Endodermal cell (in vitro differentiated cells): ENCODE results near the gene UTP15. TPM values are rescaled to one million over a fixed set of nuclear protein-coding genes. Genes with fewer than 3 reads are reported as not detected.

Experiments
- DNase-seq: peaks from one replicate; pipeline ENCODE4 v3.0.0-alpha.2; 2017
- H3K27ac ChIP-seq: 2 replicates; pipeline ENCODE4 v1.5.1; 2013; ENCODE audit warnings: mild to moderate bottlenecking, low read depth, low read length, moderate library complexity
- H3K27me3 ChIP-seq: 2 replicates; pipeline ENCODE4 v1.6.1; 2013; ENCODE audit warnings: mild to moderate bottlenecking, low read length, moderate library complexity; ENCODE audit not compliant: insufficient read depth, control insufficient read depth, poor library complexity, severe bottlenecking
- H3K36me3 ChIP-seq: 2 replicates; pipeline ENCODE4 v1.7.0; 2013; ENCODE audit warnings: mild to moderate bottlenecking, low read length, moderate library complexity; ENCODE audit not compliant: control insufficient read depth, insufficient read depth
- H3K4me1 ChIP-seq: one replicate; pipeline ENCODE4 v1.7.0; 2013; ENCODE audit warnings: low read length; ENCODE audit not compliant: control insufficient read depth, insufficient read depth
- H3K4me3 ChIP-seq: 2 replicates; pipeline ENCODE4 v1.5.1; 2013; ENCODE audit warnings: mild to moderate bottlenecking, low read length, moderate library complexity
- H3K9ac ChIP-seq: 2 replicates; pipeline ENCODE4 v1.6.1; 2013; ENCODE audit warnings: mild to moderate bottlenecking, low read length, moderate library complexity; ENCODE audit not compliant: poor library complexity, severe bottlenecking; ENCODE audit errors: extremely low read depth
- H3K9me3 ChIP-seq: 2 replicates; pipeline ENCODE4 v1.6.1; 2013; ENCODE audit warnings: mild to moderate bottlenecking, low read length, moderate library complexity; ENCODE audit not compliant: control insufficient read depth
- H3K27ac Mint-ChIP-seq: 2 replicates; pipeline ENCODE4 v1.8.0; 2020; ENCODE audit warnings: mixed read lengths
- H3K27me3 Mint-ChIP-seq: 2 replicates; pipeline ENCODE4 v1.8.0; 2021; ENCODE audit warnings: mild to moderate bottlenecking, mixed read lengths; ENCODE audit not compliant: insufficient read depth
- H3K36me3 Mint-ChIP-seq: 2 replicates; pipeline ENCODE4 v1.8.0; 2020; ENCODE audit warnings: low read depth, mixed read lengths
- H3K4me1 Mint-ChIP-seq: 2 replicates; pipeline ENCODE4 v1.8.0; 2020; ENCODE audit warnings: mixed read lengths
- H3K4me3 Mint-ChIP-seq: 2 replicates; pipeline ENCODE4 v1.8.0; 2020; ENCODE audit warnings: mild to moderate bottlenecking, moderate library complexity, mixed read lengths
- H3K9me3 Mint-ChIP-seq: 2 replicates; pipeline ENCODE4 v1.8.0; 2020; ENCODE audit warnings: mild to moderate bottlenecking, mixed read lengths
- CTCF ChIP-seq: fragments of 200-600 bp; sonication (generic); conservative IDR thresholded peaks from 2 replicates; pipeline ENCODE4 v1.5.0; 2021; ENCODE audit warnings: antibody characterized with exemption, mild to moderate bottlenecking
- WGBS, 2 experiments: methylation state at CpG; one replicate each; pipeline versions ENCODE4 v1.1.5 to v1.1.7; 2013; ENCODE audit warnings: missing lambda C conversion rate in 2 of 2, mixed read lengths in 1 of 2; ENCODE audit not compliant: insufficient coverage in 1 of 2, insufficient read length in 1 of 2; 5-methylcytosine and 5-hydroxymethylcytosine counted together
- total RNA-seq, 2 donors: library from RNA; stranded (reverse); fragmentation: NEBNext Ultra II Directional in 1 of 2; extraction: Animal tissue kit (Norgen Biotek cat#: 25700) in 1 of 2; gene quantifications; 2 replicates in 1 of 2; 3 replicates in 1 of 2; pipeline ENCODE4 v1.2.1, GENCODE V29; 2021

The UTP15 gene
- total RNA-seq, 2 donors from 2014 or later, result 24.7 to 28.3 TPM

- H3K9ac ChIP-seq, result no peak overlapping the region
- H3K4me3 ChIP-seq, result no peak overlapping the region
- Mint-ChIP-seq H3K27me3 (peaks cover 10% of the 10 kb centered on the region), H3K27ac (no peak overlapping the region), H3K4me3 (no peak overlapping the region), H3K9me3 (peaks cover 13% of the 10 kb centered on the region), H3K36me3 (no peaks in the 10 kb centered on the region), H3K4me1 (no peaks in the 10 kb centered on the region)
- no peak for TF ChIP-seq CTCF
- 91 to 95% methylated on average over 2 of the region's 2 CpGs for WGBS, 2 experiments
- DNase-seq, result no peak
- H3K27me3 ChIP-seq, result no peaks in the 10 kb centered on the region
- no peaks in the 10 kb centered on the region for H3K4me1 ChIP-seq
- no peaks in the 10 kb centered on the region for H3K36me3 ChIP-seq
- H3K27ac ChIP-seq, result no peak overlapping the region
- H3K9me3 ChIP-seq, result peaks cover 16% of the 10 kb centered on the region
Observed at GRCh38 chr5:73539730-73540129, 25.8 kb upstream of the UTP15 start.

- no peak overlapping the region for H3K4me3 ChIP-seq
- peaks cover 12% of the 10 kb centered on the region for H3K9me3 ChIP-seq
- H3K4me3 Mint-ChIP-seq, result no peak overlapping the region
- no peaks in the 10 kb centered on the region for H3K4me1 ChIP-seq
- no peaks in the 10 kb centered on the region for H3K36me3 Mint-ChIP-seq
- H3K27me3 ChIP-seq, result no peaks in the 10 kb centered on the region
- peaks cover 8% of the 10 kb centered on the region for H3K9me3 Mint-ChIP-seq
- no peak overlapping the region for H3K27ac ChIP-seq
- H3K27me3 Mint-ChIP-seq, result peaks cover 8% of the 10 kb centered on the region
- H3K36me3 ChIP-seq, result no peaks in the 10 kb centered on the region
- DNase-seq, result no peak
- 80 to 83% methylated on average over 2 to 3 of the region's 3 CpGs for WGBS, 2 experiments
- no peak for TF ChIP-seq CTCF
- H3K27ac Mint-ChIP-seq, result no peak overlapping the region
- no peaks in the 10 kb centered on the region for H3K4me1 Mint-ChIP-seq
- H3K9ac ChIP-seq, result no peak overlapping the region
Observed at GRCh38 chr5:73540192-73540591, 25.4 kb upstream of the UTP15 start.

- no peaks in the 10 kb centered on the region for H3K36me3 ChIP-seq
- no peak overlapping the region for H3K27ac ChIP-seq
- H3K9ac ChIP-seq, result no peak overlapping the region
- no peak for TF ChIP-seq CTCF
- no peak for DNase-seq
- H3K9me3 ChIP-seq, result no peaks in the 10 kb centered on the region
- no peak overlapping the region for H3K4me3 ChIP-seq
- Mint-ChIP-seq H3K4me1 (no peaks in the 10 kb centered on the region), H3K27me3 (peaks cover 8% of the 10 kb centered on the region), H3K9me3 (no peaks in the 10 kb centered on the region), H3K27ac (no peak overlapping the region), H3K4me3 (no peak overlapping the region), H3K36me3 (no peaks in the 10 kb centered on the region)
- no peaks in the 10 kb centered on the region for H3K27me3 ChIP-seq
- WGBS, 2 experiments, result 75 to 78% methylated on average over 1 to 4 of the region's 4 CpGs
- H3K4me1 ChIP-seq, result no peaks in the 10 kb centered on the region
Observed at GRCh38 chr5:73542020-73542419, 23.5 kb upstream of the UTP15 start.
